Measurements from ENCODE around the gene C19orf81. TPM values are rescaled to one million over a fixed set of nuclear protein-coding genes. Genes with fewer than 3 reads are reported as not detected.
A peak's percentile ranks its signal among the peaks of the same experiment; 100 is the strongest.

The C19orf81 gene
- total RNA-seq (1 to 10 TPM in 7 of 10 donors, under 1 TPM in 1, not detected in 2; 0.96 to 7.2 (median 4.0) TPM), polyA plus RNA-seq (1 to 10 TPM in 1 of 2 donors, under 1 TPM in 1; 0.61 to 1.8 TPM)
- long read RNA-seq, donor 1, partial matches to known transcripts = 0 of 1 reads
- long read RNA-seq, donor 1, other reads (novel, unspliced or antisense) = 1 of 1 reads
- long read RNA-seq, donor 2, partial matches to known transcripts = 0 of 1 reads
- long read RNA-seq, donor 2, other reads (novel, unspliced or antisense) = 1 of 1 reads
- long read RNA-seq, donor 3 = 0 reads

- DNase-seq (no peak), ATAC-seq (no peak)
- H3K27me3 ChIP-seq = peaks cover 0 to 60% (median 43%) of the 10 kb centered on the region in 7 donors
- no peak within 1 kb of the TSS for H3K4me3 ChIP-seq
- H3K4me1 ChIP-seq = no peaks in the 10 kb centered on the region
- H3K9me3 ChIP-seq = peaks cover 0 to 2% (median 0%) of the 10 kb centered on the region in 11 donors
- WGBS, 2 donors = 25 to 31% methylated on average over 7 of the region's 7 CpGs
- intact Hi-C loops (cut with DNase I) = no loop called here
- TF ChIP-seq CTCF (IDR thresholded peaks at IDR 0.05) = no peak
- H3K36me3 ChIP-seq = no peaks in the 10 kb centered on the region
- no peak within 1 kb of the TSS for H3K27ac ChIP-seq
These were observed at the start of gene C19orf81 for GRCh38 chr19:50649433-50650391. Gene C19orf81 (plus strand): TSS chr19:50649445. CDS start chr19:50649445, 0 bp downstream.

GRCh38 chr19:50601407-50602088, 47.7 kb upstream of the C19orf81 start:
- Histone ChIP-seq H3K9me3 (no peaks in the 10 kb centered on the region), H3K36me3 (no peaks in the 10 kb centered on the region), H3K4me1 (no peaks in the 10 kb centered on the region), H3K27ac (no peak overlapping the region), H3K4me3 (no peak overlapping the region), H3K27me3 (peaks cover 3 to 61% (median 43%) of the 10 kb centered on the region in 7 donors)
- no peak for DNase-seq
- TF ChIP-seq CTCF (IDR thresholded peaks at IDR 0.05) = no peak
- intact Hi-C loops (cut with DNase I) = no loop called here
- WGBS, 2 donors = 20 to 28% methylated on average over 11 of the region's 11 CpGs
- ATAC-seq = peak in 1 of 8 donors; percentile 29

- Histone ChIP-seq H3K9me3 (no peaks in the 10 kb centered on the region), H3K27ac (no peak overlapping the region), H3K4me3 (no peak overlapping the region), H3K4me1 (no peaks in the 10 kb centered on the region), H3K27me3 (peaks cover 3 to 66% (median 48%) of the 10 kb centered on the region in 7 donors), H3K36me3 (no peaks in the 10 kb centered on the region)
- no peak for TF ChIP-seq CTCF (IDR thresholded peaks at IDR 0.05)
- 74 to 85% methylated on average over 5 of the region's 5 CpGs for WGBS, 2 donors
- no peak for DNase-seq
- no peak for ATAC-seq
- intact Hi-C loops (cut with DNase I) = no loop called here
These were observed 47.2 kb upstream of the C19orf81 start for GRCh38 chr19:50602089-50602422.

GRCh38 chr19:50602496-50602895, 46.7 kb upstream of the C19orf81 start:
- H3K27me3 ChIP-seq = peaks cover 3 to 70% (median 53%) of the 10 kb centered on the region in 7 donors
- H3K4me3 ChIP-seq = no peak overlapping the region
- H3K4me1 ChIP-seq = no peaks in the 10 kb centered on the region
- ATAC-seq (no peak), DNase-seq (no peak)
- H3K9me3 ChIP-seq = no peaks in the 10 kb centered on the region
- TF ChIP-seq CTCF (IDR thresholded peaks at IDR 0.05) = no peak
- WGBS, 2 donors = 66 to 75% methylated on average over 6 of the region's 6 CpGs
- intact Hi-C loops (cut with DNase I) = no loop called here
- H3K36me3 ChIP-seq = no peaks in the 10 kb centered on the region
- H3K27ac ChIP-seq = no peak overlapping the region
